GM21825 (cell line): Measurements from ENCODE around the gene CTSD.

Experiments used
- ATAC-seq: cut with Tn5 transposase; IDR thresholded peaks from one replicate; pipeline ENCODE4 v1.9.1; 2021; ENCODE audit warnings: mild to moderate bottlenecking, moderate library complexity; ENCODE audit not compliant: unreplicated experiment

The CTSD gene

DNA sequence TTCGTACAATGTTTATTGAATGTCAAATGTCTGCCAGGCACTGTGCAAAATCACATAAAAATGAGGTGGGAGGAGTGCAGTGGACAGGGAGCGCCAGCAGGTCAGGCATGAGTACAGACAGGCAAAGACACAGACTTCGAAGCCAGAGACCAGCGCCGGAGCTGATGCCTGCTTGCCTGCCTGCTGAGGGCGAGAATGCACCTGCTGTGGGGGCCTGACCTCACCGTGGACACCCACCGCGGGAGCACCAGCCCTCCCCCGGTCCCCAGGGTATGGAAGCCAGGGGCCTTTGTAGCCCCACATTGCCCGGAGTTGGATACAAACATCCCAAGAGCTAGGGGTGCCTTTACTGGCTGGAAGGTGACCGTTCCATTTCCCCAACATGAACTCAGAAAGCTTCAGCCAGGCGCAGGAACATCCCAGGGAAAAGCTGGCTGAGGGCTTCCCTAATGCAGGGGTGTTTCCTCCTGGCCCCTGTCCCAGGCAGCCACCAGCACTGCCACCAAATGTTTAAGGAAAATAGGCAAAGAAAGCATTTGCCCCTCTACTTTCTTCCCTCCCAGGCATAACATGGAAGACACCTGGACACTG, 31.2 kb downstream of the CTSD start:
- ATAC-seq: no peak

GRCh38 chr11:1731451-1732059, 32.2 kb downstream of the CTSD start:
- no peak for ATAC-seq

- ATAC-seq: no peak
Measured at GRCh38 chr11:1730059-1730629, 33.6 kb downstream of the CTSD start.

DNA sequence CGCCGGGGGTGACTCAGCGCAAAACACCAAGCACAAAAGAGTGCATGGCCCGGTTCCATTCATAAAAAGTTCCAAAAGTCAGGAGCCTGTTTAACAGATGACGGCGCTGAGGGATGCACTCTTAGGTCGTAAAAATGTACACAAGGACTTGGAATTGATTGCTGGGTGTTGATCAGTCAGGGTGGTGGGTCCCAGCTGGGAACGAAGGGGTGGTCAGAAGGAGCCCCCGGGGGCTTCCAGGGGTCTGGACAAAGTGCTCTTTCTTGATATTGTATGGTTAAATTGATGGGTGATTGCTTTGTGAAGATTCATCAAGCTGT, 34.1 kb downstream of the CTSD start:
- ATAC-seq: no peak

GRCh38 chr11:1728931-1729691, 34.6 kb downstream of the CTSD start:
- ATAC-seq: no peak

DNA sequence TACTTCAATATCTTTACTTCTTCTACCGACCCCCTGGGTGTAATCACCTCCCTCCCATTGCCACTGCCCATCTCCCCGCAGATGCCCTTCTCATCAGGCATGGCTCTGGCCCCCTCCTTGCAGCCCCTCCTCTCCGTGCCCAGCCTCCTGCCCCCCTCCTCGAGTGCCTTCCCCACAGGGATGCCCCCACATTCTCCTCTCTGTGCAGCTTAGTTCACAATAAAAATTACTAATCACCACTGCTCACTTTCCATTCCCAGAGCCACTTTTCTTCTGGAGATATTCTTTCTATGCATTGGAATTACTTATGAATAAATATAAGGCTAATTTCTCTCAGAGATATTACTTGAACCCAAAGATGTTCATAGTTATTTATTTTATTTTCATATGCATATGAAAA, 35.4 kb downstream of the CTSD start:
- ATAC-seq: no peak

GRCh38 chr11:1727861-1728260, 35.9 kb downstream of the CTSD start:
- ATAC-seq: no peak

DNA sequence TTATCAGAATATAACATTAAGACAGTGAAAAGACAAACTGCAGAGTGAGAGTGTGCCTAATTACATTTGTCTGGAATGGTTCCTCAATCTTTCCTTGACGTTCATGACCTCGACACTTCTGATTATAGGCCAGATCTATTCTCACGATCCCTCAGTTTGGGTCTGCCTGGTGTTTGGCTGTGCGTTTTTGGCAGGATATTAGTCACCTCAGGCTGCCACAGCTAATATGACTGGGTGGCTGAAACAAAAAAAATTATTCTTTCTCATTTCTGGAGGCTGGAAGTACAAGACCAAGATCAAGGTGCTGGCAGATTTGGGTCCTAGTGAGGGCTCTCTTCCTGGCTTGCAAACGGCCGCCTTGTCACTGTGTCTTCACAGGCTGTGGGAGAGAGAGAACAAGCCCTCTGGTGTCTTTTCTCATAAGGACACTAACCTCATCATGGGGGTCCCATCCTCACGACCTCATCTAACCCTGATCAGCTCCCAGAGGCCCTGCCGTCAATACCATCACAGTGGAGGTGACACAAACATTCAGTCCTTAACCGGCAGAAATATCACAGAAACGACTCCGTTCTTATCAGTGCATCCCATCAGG, 36.5 kb downstream of the CTSD start:
- no peak for ATAC-seq

DNA sequence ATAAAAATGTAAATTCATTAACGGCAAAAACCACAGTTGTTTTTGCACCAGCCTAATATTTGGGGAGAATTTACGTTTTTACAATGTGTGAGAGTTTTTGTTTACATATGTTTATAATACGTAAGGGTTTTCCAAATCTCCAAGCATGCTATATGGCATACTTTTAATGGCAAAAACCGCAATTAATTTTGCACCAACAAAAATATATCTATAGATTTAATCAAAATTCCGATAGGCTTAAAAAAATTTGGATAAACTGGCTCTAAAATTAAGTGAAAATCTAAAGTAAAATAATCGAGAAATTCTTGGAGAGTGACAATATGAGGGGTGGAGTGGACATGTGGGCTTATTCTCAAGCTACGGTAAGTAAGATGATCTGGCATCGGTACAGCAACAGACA, 43.9 kb downstream of the CTSD start:
- no peak for ATAC-seq

- ATAC-seq: no peak
Measured at GRCh38 chr11:1718326-1718725, 45.4 kb downstream of the CTSD start.

DNA sequence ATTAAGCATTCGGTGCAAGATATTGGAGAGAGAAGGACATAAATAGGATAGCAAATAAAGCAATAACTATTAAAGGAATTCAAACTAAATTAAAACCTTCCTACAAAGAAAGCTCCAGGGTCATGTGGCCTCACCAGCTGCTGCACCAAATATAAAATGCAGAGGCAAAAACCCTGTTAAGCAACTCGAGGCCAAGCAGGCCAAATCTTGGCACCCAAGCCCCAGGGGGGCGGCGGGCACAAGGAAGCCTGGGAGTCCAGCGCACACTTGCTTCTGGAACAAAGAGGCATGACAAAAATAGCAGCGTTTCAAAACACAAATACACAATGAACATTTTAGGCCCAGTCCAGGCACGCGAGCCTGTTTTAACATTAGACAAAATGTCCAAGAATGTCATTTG, 46.0 kb downstream of the CTSD start:
- ATAC-seq: no peak

DNA sequence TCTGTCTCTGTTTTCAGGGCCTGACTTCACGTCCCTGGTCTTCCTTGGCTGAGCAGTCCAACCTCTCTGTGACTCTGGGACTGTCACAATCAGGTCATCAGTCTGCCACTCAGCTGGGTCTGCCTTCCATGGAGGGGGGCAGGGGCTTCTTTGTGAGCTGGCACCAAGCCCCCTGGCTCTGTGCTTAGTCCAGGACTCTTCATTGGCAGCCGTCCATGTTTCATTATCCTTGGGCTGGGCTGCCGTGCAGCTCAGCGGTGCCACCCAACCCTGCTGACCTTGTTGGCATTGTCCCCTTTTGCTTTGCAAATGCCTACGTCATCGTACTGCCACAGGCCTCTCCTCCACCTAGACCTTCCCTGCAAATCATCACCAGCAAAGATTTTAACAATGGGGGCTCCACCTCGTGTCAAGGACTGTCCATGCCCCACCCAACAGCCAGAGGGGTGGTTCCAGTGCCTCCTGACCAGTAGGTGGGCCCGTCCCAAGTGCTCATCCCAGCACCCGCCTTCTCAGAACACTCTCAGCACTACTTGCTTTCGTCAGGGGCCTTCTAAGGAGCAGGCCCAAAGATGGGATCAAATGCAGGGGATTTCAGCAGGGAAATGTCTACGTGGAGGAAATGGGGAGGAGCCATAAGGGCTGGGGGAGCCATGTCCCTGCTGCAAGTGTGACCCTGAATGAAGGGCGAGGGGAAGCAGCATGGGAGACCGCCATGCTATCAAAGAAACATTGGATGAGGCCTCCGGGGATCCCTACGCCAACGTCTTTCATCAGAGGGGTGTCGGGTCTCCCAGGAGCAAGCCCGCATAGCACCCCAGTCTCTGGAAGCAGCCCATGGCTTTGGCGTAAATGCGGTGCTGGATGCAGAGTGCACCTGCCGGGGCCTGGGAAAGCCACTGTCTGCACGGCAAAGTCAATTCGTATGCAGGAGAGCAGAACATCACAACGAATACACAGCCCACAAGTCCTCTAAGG, 48.5 kb downstream of the CTSD start:
- no peak for ATAC-seq

GRCh38 chr11:1708716-1709115, 55.0 kb downstream of the CTSD start:
- no peak for ATAC-seq

GRCh38 chr11:1707751-1708150, 56.0 kb downstream of the CTSD start:
- no peak for ATAC-seq

GRCh38 chr11:1706634-1707400, 56.9 kb downstream of the CTSD start:
- ATAC-seq: no peak

DNA sequence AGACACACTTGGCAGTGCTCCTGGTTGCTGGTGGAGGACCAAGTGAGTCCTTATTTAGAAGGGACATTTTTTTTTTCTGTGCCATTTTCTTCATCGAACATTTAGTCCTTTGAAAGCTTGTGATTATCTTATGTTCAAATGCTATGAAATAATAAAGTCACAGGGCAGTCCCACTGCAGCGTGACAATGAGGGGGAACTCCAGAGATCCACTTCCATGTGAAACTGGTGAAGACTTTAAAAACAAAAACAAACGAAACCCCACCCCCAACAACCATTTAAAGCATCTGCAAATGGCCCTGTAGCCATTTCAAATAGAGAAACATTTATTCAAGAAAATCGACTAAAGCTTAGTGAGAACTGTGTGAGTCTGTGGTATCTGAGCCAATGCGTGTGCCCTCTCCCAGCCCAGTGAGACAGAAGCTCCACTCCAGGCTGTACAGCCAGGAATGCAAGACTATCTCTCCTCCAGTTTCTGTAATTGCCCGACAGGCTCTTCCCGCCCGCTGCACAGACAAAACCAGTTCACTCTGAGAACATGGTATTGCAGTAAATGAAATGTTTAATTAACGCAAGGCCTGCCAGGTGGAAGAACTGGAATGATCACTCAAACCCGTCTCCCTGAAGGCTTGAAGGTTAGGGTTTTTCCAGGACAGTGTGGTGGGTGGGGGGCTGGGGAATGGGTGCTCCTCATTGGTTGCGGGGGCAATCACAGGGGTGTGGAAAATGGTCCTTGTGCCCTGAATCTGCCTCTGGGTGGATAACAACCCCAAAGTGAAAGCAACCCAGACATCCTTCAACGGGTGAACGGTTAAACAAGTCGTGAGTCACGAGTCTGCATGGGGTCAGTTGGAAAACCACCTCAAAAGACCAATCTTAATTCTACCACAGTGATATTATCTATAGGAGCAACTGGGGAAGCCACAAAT, 58.3 kb downstream of the CTSD start:
- ATAC-seq: no peak

DNA sequence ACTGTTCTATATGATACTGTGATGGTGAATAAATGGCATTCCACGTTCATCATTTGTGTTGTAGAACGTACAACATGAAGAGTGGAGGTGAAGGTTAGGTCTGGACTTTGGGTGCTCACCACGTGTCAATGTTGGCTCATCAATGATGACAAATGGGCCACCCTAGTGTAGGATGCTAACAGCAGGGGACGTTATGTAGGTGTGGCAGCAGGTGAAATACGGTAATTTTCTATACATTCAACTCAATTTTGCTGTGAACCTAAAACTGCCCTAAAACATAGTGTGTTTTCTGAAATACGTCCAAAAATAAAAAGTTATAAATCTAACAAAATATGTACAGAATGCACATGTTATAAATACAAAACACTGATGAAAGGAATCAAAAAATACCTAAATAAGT, 60.6 kb downstream of the CTSD start:
- ATAC-seq: no peak
